Erythroblast (primary cell): ENCODE results near the gene PSMD8.

Experiments used
- GATA1 ChIP-seq: IDR thresholded peaks from 2 replicates; pipeline ENCODE4 v1.6.1; 2011; ENCODE audit warnings: low read depth, mild to moderate bottlenecking, control low read depth, low read length, moderate library complexity
- POLR2A ChIP-seq: IDR thresholded peaks from 2 replicates; pipeline ENCODE4 v1.6.1; 2011; ENCODE audit warnings: mild to moderate bottlenecking, low read length

- no peak for TF ChIP-seq POLR2A
- TF ChIP-seq GATA1: no peak
Observed at GRCh38 chr19:38412961-38413360, 38.6 kb downstream of the PSMD8 start.
